Sigmoid colon (tissue), 3 donors: Measurements from ENCODE around the gene PRDM16.

Experiments
- CTCF ChIP-seq, 4 experiments: fragments of 450-650 bp in 3 of 4; fragments of 200-600 bp in 1 of 4; IDR thresholded peaks; one replicate each; pipeline ENCODE4 v1.5.1; 2016 to 2019; ENCODE audit warnings: antibody characterized with exemption in 4 of 4, mild to moderate bottlenecking in 3 of 4, moderate library complexity in 2 of 4
- POLR2A ChIP-seq, 2 donors: fragments of 450-650 bp; IDR thresholded peaks; one replicate each; pipeline ENCODE4 v1.6.1; 2016; ENCODE audit warnings: antibody characterized with exemption in 2 of 2, mild to moderate bottlenecking in 2 of 2, moderate library complexity in 2 of 2

DNA sequence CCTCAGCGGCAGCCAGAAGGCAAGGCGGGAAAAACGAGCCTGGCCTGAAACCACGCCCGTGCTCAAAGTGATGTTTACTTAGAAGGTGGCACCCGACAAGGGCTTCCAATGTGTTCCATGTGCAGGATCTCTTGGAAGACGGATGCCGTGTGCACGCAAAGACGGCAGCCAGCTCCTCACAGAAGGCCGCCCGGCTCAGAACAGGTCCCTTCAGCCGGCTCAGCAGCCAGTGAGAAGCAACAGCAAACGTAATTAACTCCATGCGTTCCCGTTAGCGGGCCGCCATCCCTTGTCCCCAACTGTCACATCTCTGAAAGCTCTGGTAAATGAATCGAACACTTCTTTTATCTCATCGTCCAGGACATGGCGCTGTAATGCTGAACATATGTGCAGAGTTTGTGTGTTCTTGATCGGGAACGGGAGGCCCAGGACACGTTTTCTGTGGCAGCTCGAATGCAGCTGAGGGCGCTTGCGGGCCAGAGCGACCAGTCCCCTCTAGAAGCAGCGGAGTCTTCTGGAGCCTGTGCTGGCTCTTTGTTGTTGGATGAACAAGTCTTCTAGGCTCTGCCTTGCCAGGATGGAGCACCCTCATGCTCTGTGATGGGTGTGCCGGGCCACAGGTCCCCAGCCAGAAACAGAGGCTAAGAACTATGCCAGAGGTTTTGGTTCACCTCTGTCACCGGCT, 290.9 kb downstream of the PRDM16 start:
- TF ChIP-seq CTCF (IDR thresholded peaks at IDR 0.05) (no peak), POLR2A (IDR thresholded peaks at IDR 0.05) (no peak)
